HEK293T (cell line): ENCODE results near the gene SNX19.

Experiments
- CTCF ChIA-PET: fragments of 350-600 bp; formaldehyde crosslinking; extraction: SDS; loops from one replicate; lab custom pipeline; 2021; ENCODE audit warnings: antibody characterized with exemption, inconsistent platforms; lab: Yijun Ruan, JAX
- POLR2A ChIA-PET: fragments of 350-600 bp; formaldehyde crosslinking; extraction: SDS; loops from one replicate; lab custom pipeline; 2020; ENCODE audit warnings: antibody characterized with exemption, inconsistent platforms; lab: Yijun Ruan, JAX
- DNase-seq: peaks from one replicate; pipeline ENCODE4 v3.0.0; 2012; ENCODE audit warnings: mixed read lengths; ENCODE audit errors: extremely low spot score
- ARNT ChIP-seq: fragments of 450-650 bp; IDR thresholded peaks from 2 replicates; pipeline ENCODE4 v1.6.1; 2017; ENCODE audit warnings: mild to moderate bottlenecking
- BHLHE40 ChIP-seq: fragments of 450-650 bp; IDR thresholded peaks from 2 replicates; pipeline ENCODE4 v1.6.1; 2016; ENCODE audit warnings: mild to moderate bottlenecking, moderate library complexity, borderline replicate concordance
- CTBP1 ChIP-seq: fragments of 450-650 bp; IDR thresholded peaks from 2 replicates; pipeline ENCODE4 v1.6.1; 2016; ENCODE audit warnings: borderline replicate concordance
- ELF4 ChIP-seq: fragments of 450-650 bp; IDR thresholded peaks from 2 replicates; pipeline ENCODE4 v1.6.1; 2017; ENCODE audit warnings: antibody characterized with exemption
- FOXA1 ChIP-seq: fragments of 450-650 bp; IDR thresholded peaks from 2 replicates; pipeline ENCODE4 v1.6.1; 2016; ENCODE audit warnings: mild to moderate bottlenecking
- FOXK2 ChIP-seq: fragments of 450-650 bp; IDR thresholded peaks from 2 replicates; pipeline ENCODE4 v1.6.1; 2016; ENCODE audit warnings: mild to moderate bottlenecking
- FOXM1 ChIP-seq: fragments of 450-650 bp; IDR thresholded peaks from 2 replicates; pipeline ENCODE4 v1.6.1; 2017; ENCODE audit warnings: mild to moderate bottlenecking, borderline replicate concordance
- HDGF ChIP-seq: fragments of 450-650 bp; IDR thresholded peaks from 2 replicates; pipeline ENCODE4 v1.6.1; 2017; ENCODE audit warnings: antibody characterized with exemption, borderline replicate concordance
- L3MBTL2 ChIP-seq: fragments of 450-650 bp; conservative IDR thresholded peaks from 2 replicates; pipeline ENCODE4 v1.6.1; 2016; ENCODE audit warnings: mild to moderate bottlenecking
- LEF1 ChIP-seq: fragments of 450-650 bp; IDR thresholded peaks from 2 replicates; pipeline ENCODE4 v1.6.1; 2017; ENCODE audit warnings: mild to moderate bottlenecking, borderline replicate concordance
- NFRKB ChIP-seq: fragments of 450-650 bp; IDR thresholded peaks from 2 replicates; pipeline ENCODE4 v1.6.1; 2016; ENCODE audit warnings: mild to moderate bottlenecking, moderate library complexity
- SP1 ChIP-seq: fragments of 450-650 bp; IDR thresholded peaks from 2 replicates; pipeline ENCODE4 v1.6.1; 2017
- SUZ12 ChIP-seq: fragments of 450-650 bp; IDR thresholded peaks from 2 replicates; pipeline ENCODE4 v1.6.1; 2016; ENCODE audit warnings: mild to moderate bottlenecking
- TARDBP ChIP-seq: fragments of 450-650 bp; IDR thresholded peaks from 2 replicates; pipeline ENCODE4 v1.6.1; 2016
- ZNF384 ChIP-seq: fragments of 450-650 bp; IDR thresholded peaks from 2 replicates; pipeline ENCODE4 v1.6.1; 2016
- TF ChIP-seq, protein P1 (sequence below): fragments of 450-650 bp; IDR thresholded peaks from 2 replicates; pipeline ENCODE4 v1.6.1; 2016

SNX19 gene

DNA sequence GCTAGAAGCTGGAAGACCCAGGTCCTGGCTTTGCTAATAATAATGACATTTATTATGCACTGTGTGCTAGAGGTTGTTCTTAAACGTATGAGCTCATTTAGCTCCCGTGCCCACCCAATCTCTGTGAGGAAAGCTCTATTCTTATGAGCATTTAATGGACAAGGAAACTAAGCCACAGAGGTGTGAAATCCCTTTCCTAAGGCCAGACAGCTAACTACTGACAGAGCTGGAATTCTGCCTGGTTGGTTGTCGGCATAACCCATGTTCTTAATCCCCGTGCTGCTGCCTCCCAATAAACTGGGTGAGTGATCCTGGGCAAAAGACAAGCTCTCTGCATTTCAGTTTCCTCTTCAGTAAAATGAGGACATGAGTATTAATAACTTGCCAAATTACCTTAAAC, 49.4 kb downstream of the SNX19 start:
- TF ChIP-seq CTBP1 (no peak), SP1 (no peak), ZNF384 (no peak), HDGF (no peak), LEF1 (no peak), NFRKB (no peak), ARNT (no peak), FOXM1 (no peak), BHLHE40 (no peak), TARDBP (no peak), ELF4 (no peak), SUZ12 (no peak)
- TF ChIP-seq, protein P1, sequence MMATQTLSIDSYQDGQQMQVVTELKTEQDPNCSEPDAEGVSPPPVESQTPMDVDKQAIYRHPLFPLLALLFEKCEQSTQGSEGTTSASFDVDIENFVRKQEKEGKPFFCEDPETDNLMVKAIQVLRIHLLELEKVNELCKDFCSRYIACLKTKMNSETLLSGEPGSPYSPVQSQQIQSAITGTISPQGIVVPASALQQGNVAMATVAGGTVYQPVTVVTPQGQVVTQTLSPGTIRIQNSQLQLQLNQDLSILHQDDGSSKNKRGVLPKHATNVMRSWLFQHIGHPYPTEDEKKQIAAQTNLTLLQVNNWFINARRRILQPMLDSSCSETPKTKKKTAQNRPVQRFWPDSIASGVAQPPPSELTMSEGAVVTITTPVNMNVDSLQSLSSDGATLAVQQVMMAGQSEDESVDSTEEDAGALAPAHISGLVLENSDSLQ = no peak
- DNase-seq = no peak
- ChIA-PET CTCF (no interaction called here), POLR2A (no interaction called here)

DNA sequence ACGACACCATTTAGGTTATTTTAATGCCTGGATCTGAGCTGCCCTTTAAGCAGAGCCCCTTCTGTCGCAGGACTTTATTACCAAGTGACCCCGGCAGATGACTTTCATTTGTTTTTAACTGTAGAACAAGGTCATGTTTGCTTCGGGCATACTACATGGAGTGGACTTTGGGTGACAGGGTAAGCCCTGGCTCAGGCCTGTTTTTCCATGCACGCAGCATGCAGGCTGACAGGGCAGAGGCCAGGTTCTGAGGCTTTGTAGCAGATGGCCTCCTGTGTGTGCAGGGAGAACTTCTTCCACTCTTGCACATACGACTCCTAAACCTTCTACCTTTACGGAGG, 50.5 kb downstream of the SNX19 start:
- TF ChIP-seq HDGF (no peak), ZNF384 (no peak), FOXM1 (no peak), FOXK2 (no peak), SP1 (no peak), CTBP1 (no peak), ARNT (no peak), LEF1 (no peak), FOXA1 (no peak), TARDBP (no peak), L3MBTL2 (no peak), NFRKB (no peak), ELF4 (no peak), BHLHE40 (no peak), SUZ12 (no peak)
- TF ChIP-seq, protein P1 = no peak
- POLR2A ChIA-PET = no interaction called here
- CTCF ChIA-PET = no interaction called here
- DNase-seq = no peak

DNA sequence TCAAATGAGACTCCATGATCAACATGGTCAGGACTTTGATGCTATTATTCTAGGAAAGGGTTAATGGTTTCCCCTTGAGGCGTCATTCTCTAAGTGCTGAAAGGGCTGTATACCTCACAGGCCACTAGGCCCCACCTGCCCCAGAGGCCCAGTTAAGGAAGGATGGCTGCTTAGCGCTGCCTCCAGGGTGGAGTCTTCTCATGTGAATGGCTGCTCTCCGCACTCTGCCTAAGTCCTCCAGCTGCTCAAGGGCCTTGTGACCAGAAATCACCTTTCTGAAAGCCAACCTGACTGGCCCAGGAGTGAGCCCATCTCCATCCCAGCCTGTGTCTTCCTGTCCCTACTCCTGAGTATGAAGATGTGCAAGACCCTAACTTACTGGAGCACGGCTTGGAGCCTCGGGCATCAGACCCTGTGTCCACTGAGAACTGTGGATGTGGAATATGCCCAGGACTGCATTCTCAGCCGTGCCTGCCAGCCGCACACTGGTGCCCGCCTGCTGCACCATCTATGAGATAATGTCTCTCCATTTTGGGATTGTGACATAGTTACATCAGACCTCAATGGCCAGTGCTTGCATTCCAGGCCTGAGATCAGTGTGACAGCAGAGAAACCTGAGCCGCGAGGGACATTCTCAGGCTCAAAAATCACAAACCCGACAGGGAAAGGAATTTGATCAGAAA, 51.0 kb downstream of the SNX19 start:
- ChIA-PET POLR2A (no interaction called here), CTCF (interaction anchor here (3.8 kb wide), 1 partner anchor 430 kb away, joined by 17 read pairs; no protein-coding TSS in a partner anchor)
- no peak for TF ChIP-seq SUZ12
- TF ChIP-seq FOXM1 = no peak
- TF ChIP-seq ZNF384 = no peak
- no peak for TF ChIP-seq ARNT
- no peak for TF ChIP-seq TARDBP
- TF ChIP-seq L3MBTL2 = no peak
- no peak for TF ChIP-seq BHLHE40
- no peak for TF ChIP-seq NFRKB
- no peak for TF ChIP-seq FOXK2
- TF ChIP-seq HDGF = no peak
- no peak for TF ChIP-seq CTBP1
- no peak for TF ChIP-seq LEF1
- no peak for TF ChIP-seq SP1
- no peak for TF ChIP-seq FOXA1
- TF ChIP-seq ELF4 = no peak
- TF ChIP-seq, protein P1 = no peak
- DNase-seq = no peak

DNA sequence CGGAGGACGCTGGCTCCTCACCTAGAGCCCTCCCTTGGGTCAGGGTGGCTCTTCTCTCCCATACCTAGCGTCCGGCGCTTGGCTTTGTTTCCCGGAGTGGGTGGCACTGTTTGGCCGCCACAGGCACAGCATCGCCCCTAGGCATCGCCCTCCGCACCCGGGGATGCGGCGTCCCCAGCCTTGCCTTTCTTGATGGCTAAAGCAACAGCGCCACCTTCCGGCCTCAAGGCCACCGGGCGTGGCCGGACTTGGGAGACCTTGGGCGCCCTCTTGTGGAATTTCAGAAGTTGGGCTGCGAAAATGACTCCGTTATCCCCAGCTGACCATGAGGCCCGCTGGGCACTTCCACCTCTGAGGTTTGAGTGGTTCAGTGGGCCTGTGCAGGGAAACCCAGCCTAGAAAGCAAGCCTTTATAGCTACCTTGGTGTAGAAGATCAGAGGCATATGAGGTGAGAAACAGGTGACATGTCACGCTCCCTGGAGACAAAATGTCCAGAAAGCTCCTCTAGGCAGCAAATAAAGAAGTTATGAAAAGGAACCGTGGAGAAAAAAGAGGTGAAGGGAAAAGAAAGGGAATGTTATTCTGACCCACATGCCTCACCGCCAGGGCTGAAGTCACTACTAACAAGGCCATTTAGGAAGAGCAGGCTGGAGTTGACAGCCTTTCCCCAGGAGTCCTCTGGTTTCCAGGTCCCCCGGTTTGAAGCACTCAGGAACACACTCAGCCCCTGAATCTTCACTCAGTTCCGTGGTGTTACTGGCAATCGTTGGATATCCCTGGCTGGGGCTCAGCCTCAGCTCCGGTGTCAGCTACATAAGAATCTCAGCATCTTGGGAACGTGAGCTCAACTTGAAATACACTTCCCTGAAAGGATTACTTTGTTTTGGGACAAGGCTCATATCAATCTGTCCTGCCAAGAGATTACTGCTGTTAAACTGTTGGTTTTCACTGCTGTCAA, 54.1 kb downstream of the SNX19 start:
- peak; percentile 83 for DNase-seq
- no peak for TF ChIP-seq TARDBP
- no peak for TF ChIP-seq SUZ12
- TF ChIP-seq CTBP1 = no peak
- no peak for TF ChIP-seq ELF4
- no peak for TF ChIP-seq ARNT
- TF ChIP-seq, protein P1 = no peak
- no peak for TF ChIP-seq FOXA1
- TF ChIP-seq NFRKB = no peak
- no peak for TF ChIP-seq HDGF
- no peak for TF ChIP-seq BHLHE40
- TF ChIP-seq L3MBTL2 = no peak
- TF ChIP-seq SP1 = no peak
- ChIA-PET POLR2A (no interaction called here), CTCF (interaction anchor here (0.5 to 3.8 kb wide), 19 partner anchors 9 to 1003 kb away, joined by 3 to 25 read pairs (median 4); partner anchors contain the start of gene ADAMTS8)

DNA sequence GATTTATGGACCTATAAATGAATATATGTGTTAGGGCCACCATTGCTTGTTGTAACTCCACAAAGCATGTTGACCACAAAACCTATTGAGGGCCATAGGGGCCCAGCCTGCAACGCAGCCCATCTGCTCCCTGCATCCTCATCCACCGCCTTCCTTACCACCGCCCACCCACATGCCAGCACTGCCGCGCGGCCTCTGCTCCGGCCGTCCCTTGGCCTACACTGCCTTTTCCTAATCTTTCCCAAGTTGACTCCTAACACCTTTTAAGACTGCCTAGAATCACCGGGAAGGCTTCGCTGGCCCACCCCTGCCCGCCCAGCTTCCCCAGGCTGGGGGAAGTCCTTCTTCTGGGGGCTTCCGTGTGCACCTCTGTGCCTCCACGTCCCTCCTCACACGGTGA, 55.0 kb downstream of the SNX19 start:
- no peak for TF ChIP-seq TARDBP
- no peak for TF ChIP-seq SP1
- TF ChIP-seq LEF1 = no peak
- TF ChIP-seq FOXK2 = no peak
- no peak for TF ChIP-seq ZNF384
- TF ChIP-seq NFRKB = no peak
- no peak for TF ChIP-seq FOXM1
- no peak for TF ChIP-seq ELF4
- TF ChIP-seq HDGF = no peak
- DNase-seq = no peak
- ChIA-PET CTCF (interaction anchor here (1.9 kb wide), 1 partner anchor 429 kb away, joined by 25 read pairs; no protein-coding TSS in a partner anchor), POLR2A (no interaction called here)
